ENCODE results near the gene MICAL3.

GRCh38 chr22:17835256-17835655 lies 189.1 kb downstream of the MICAL3 start:
- TF ChIP-seq POLR2AphosphoS5 (IDR thresholded peaks at IDR 0.05): no peak
- TF ChIP-seq CTCF (IDR thresholded peaks at IDR 0.05; ENCODE audit: poor library complexity, severe bottlenecking): no peak
- no peak for TF ChIP-seq EZH2 (IDR thresholded peaks at IDR 0.05; ENCODE audit: borderline replicate concordance, insufficient read depth, low read length, poor library complexity, severe bottlenecking)
- no peak for TF ChIP-seq SMC3 (conservative IDR thresholded peaks at IDR 0.05; ENCODE audit: poor library complexity)
- TF ChIP-seq EP300 (conservative IDR thresholded peaks at IDR 0.05; ENCODE audit: poor library complexity, severe bottlenecking): no peak
- TF ChIP-seq MXI1 (conservative IDR thresholded peaks at IDR 0.05; ENCODE audit: poor library complexity, severe bottlenecking): no peak
- no peak for TF ChIP-seq TAF1 (IDR thresholded peaks at IDR 0.05; ENCODE audit: low read depth)
- TF ChIP-seq RAD21 (conservative IDR thresholded peaks at IDR 0.05): no peak

All from neural cell (in vitro differentiated cells).